HepG2 (cell line): ENCODE results near the gene CAMTA1. TPM values are rescaled to one million over a fixed set of nuclear protein-coding genes. Genes with fewer than 3 reads are reported as not detected.

ENCODE experiments used
- ATAC-seq: fragments of 200-7000 bp; cut with Tn5 transposase; 3 replicates; pipeline ENCODE4 v1.9.1; 2020; ENCODE audit warnings: mild to moderate bottlenecking, moderate library complexity
- BruUV-seq: library from RNA; stranded (reverse); fragments of 400-500 nt; replicated peaks from 2 replicates; lab custom pipeline; 2021; lab: Mats Ljungman, UMichigan
- CTCF ChIA-PET: fragments of 300-600 bp; formaldehyde crosslinking; extraction: SDS; loops from one replicate; lab custom pipeline; 2021; ENCODE audit warnings: low total read pairs, inconsistent platforms, low intra/inter-chr PET ratio; lab: Yijun Ruan, JAX
- POLR2A ChIA-PET: fragments of 350-600 bp; sonication (Branson Sonifier 250); formaldehyde crosslinking; loops from one replicate; lab custom pipeline; 2020; ENCODE audit warnings: antibody characterized with exemption, inconsistent platforms; lab: Yijun Ruan, JAX
- DNase-seq: peaks from one replicate; pipeline ENCODE4 v3.0.0-alpha.2; 2015; ENCODE audit warnings: low spot score
- FAIRE-seq: peaks from 3 replicates; lab custom pipeline; 2011; peaks lifted over from hg19 to GRCh38; lab: Jason Lieb, UNC
- H2AFZ ChIP-seq: one replicate; pipeline ENCODE4 v1.6.1; 2011; ENCODE audit warnings: low read length, inconsistent platforms
- H3K27ac ChIP-seq: fragments of 300-600 bp; 3 replicates; pipeline ENCODE4 v1.8.0; 2011; ENCODE audit warnings: mixed run types, mild to moderate bottlenecking, mixed read lengths, low read length, inconsistent platforms; ENCODE audit not compliant: insufficient read depth; ENCODE audit errors: extremely low read length
- H3K27me3 ChIP-seq, 2 experiments: fragments of 200-600 bp in 1 of 2; 2 replicates in 1 of 2; 3 replicates in 1 of 2; pipeline versions ENCODE4 v1.6.0 to v1.8.0; 2011; ENCODE audit warnings: low read length in 2 of 2, mild to moderate bottlenecking in 2 of 2, moderate library complexity in 2 of 2, inconsistent platforms in 1 of 2; ENCODE audit not compliant: insufficient read depth in 2 of 2, control insufficient read depth in 1 of 2
- H3K36me3 ChIP-seq, 2 experiments: fragments of 200-600 bp in 1 of 2; replicated peaks in 1 of 2; 2 replicates in 1 of 2; 3 replicates in 1 of 2; pipeline versions ENCODE4 v1.5.1 to v1.8.0; 2011; ENCODE audit warnings: low read length in 2 of 2, inconsistent platforms in 1 of 2; ENCODE audit not compliant: insufficient read depth in 2 of 2, control insufficient read depth in 1 of 2
- H3K4me1 ChIP-seq: 2 replicates; pipeline ENCODE4 v1.5.1; 2012; ENCODE audit warnings: low read length, inconsistent platforms; ENCODE audit not compliant: insufficient read depth
- H3K4me2 ChIP-seq: 2 replicates; pipeline ENCODE4 v1.6.0; 2011; ENCODE audit warnings: low read depth, low read length, inconsistent platforms
- H3K4me3 ChIP-seq, 3 experiments: fragments of 200-600 bp in 1 of 3; sonication (generic), shearing (Covaris generic) in 1 of 3; replicated peaks in 1 of 3; 2 replicates each; pipeline ENCODE4 v1.5.1; 2011 to 2016; ENCODE audit warnings: low read length in 3 of 3, inconsistent platforms in 2 of 3, low read depth in 2 of 3, mild to moderate bottlenecking in 2 of 3, control low read depth in 1 of 3, mixed read lengths in 1 of 3; ENCODE audit not compliant: insufficient read depth in 1 of 3
- H3K79me2 ChIP-seq: one replicate; pipeline ENCODE4 v1.6.1; 2011; ENCODE audit warnings: low read length, inconsistent platforms; ENCODE audit not compliant: insufficient read depth
- H3K9ac ChIP-seq: 2 replicates; pipeline ENCODE4 v1.6.0; 2011; ENCODE audit warnings: mild to moderate bottlenecking, low read depth, low read length, inconsistent platforms; ENCODE audit not compliant: insufficient read depth
- H3K9me3 ChIP-seq: 2 replicates; pipeline ENCODE4 v1.5.1; 2012; ENCODE audit warnings: mild to moderate bottlenecking, low read length
- H4K20me1 ChIP-seq: 2 replicates; pipeline ENCODE4 v1.6.0; 2011; ENCODE audit warnings: inconsistent platforms, mild to moderate bottlenecking, low read length, moderate library complexity; ENCODE audit not compliant: insufficient read depth
- FLYWCH1 ChIP-seq: sonication (generic); formaldehyde crosslinking; IDR thresholded peaks from 2 replicates; pipeline ENCODE4 v1.8.1; 2023; ENCODE audit warnings: mild to moderate bottlenecking, missing genetic modification reagents
- GATA4 ChIP-seq: sonication (generic); IDR thresholded peaks from 2 replicates; pipeline ENCODE4 v1.6.1; 2016; ENCODE audit warnings: antibody characterized with exemption, low read depth, borderline replicate concordance
- NONO ChIP-seq, 2 experiments: fragments of 450-650 bp in 1 of 2; sonication (generic) in 1 of 2; formaldehyde crosslinking in 1 of 2; IDR thresholded peaks in 1 of 2; conservative IDR thresholded peaks in 1 of 2; 2 replicates each; pipeline versions ENCODE4 v1.6.1 to v1.8.0; 2017 to 2022; ENCODE audit warnings: mild to moderate bottlenecking in 1 of 2, missing genetic modification reagents in 1 of 2, moderate library complexity in 1 of 2
- PRDM4 ChIP-seq: sonication (generic); formaldehyde crosslinking; IDR thresholded peaks from 2 replicates; pipeline ENCODE4 v1.9.0; 2021; ENCODE audit warnings: missing genetic modification reagents, borderline replicate concordance
- SIX4 ChIP-seq: sonication (generic); formaldehyde crosslinking; IDR thresholded peaks from 2 replicates; pipeline ENCODE4 v1.4.0; 2020; ENCODE audit warnings: missing genetic modification reagents
- SMAD3 ChIP-seq: sonication (generic); formaldehyde crosslinking; IDR thresholded peaks from 2 replicates; pipeline ENCODE4 v1.4.0; 2020; ENCODE audit warnings: missing genetic modification reagents
- THAP8 ChIP-seq: sonication (generic); formaldehyde crosslinking; IDR thresholded peaks from 2 replicates; pipeline ENCODE4 v1.5.1; 2020; ENCODE audit warnings: missing genetic modification reagents, mild to moderate bottlenecking, borderline replicate concordance
- ZSCAN31 ChIP-seq: sonication (generic); formaldehyde crosslinking; IDR thresholded peaks from 2 replicates; pipeline ENCODE4 v1.5.0; 2020; ENCODE audit warnings: low read depth, mild to moderate bottlenecking, missing genetic modification reagents
- WGBS: methylation state at CpG from one replicate; pipeline ENCODE4 v1.1.6; 2017; ENCODE audit warnings: low lambda C conversion rate; 5-methylcytosine and 5-hydroxymethylcytosine counted together
- in situ Hi-C: cut with HindIII; loops from 2 replicates; pipeline ENCODE4 v1.10.0; 2017; ENCODE audit warnings: low pct_unique_long_range_greater_than_20kb; ENCODE audit not compliant: extremely low pct_ligation_motif_present
- intact Hi-C: fragments of 100-400 bp; cut with micrococcal nuclease; formaldehyde crosslinking; loops from one replicate; pipeline ENCODE4 v1.10.0; 2022; ENCODE audit not compliant: unreplicated experiment
- polyA plus RNA-seq, 8 experiments: library from polyadenylated mRNA; depleted of rRNA in 3 of 8; stranded (reverse) in 7 of 8; unstranded in 1 of 8; fragments of >200 nt; fragmentation: Illumina TruSeq in 4 of 8; extraction: Trizol in 4 of 8; gene quantifications; 2 replicates each; pipeline versions ENCODE4 v1.2.1 to v1.2.3, GENCODE V29; 2011 to 2016; ENCODE audit warnings: low read depth in 4 of 8, missing spikeins in 1 of 8, mixed read lengths in 1 of 8; ENCODE audit not compliant: insufficient read depth in 1 of 8
- total RNA-seq, 5 experiments: library from RNA; depleted of rRNA; stranded (reverse); fragments of >200 nt; fragmentation: Illumina TruSeq; extraction: Trizol; gene quantifications; 2 replicates each; pipeline ENCODE4 v1.2.3, GENCODE V29; 2016; ENCODE audit warnings: low read depth in 1 of 5

The CAMTA1 gene
- total and polyA plus RNA-seq, 2 of the 13 experiments (the other 11 are each of a cell fraction or from before 2014, with no cell fraction given), result 25.0 to 36.4 TPM

GRCh38 chr1:7632176-7632575, 846.9 kb downstream of the CAMTA1 start:
- CTCF ChIA-PET, result no interaction called here
- no peak overlapping the region for H3K4me2 ChIP-seq
- FAIRE-seq (no peak), DNase-seq (no peak), ATAC-seq (no peak)
- POLR2A ChIA-PET, result no interaction called here
- H3K79me2 ChIP-seq, result no peaks in the 10 kb centered on the region
- H3K27ac ChIP-seq, result no peak overlapping the region
- WGBS, result 43% methylated on average over 12 of the region's 16 CpGs
- H3K4me3 ChIP-seq, result no peak overlapping the region
- no peaks in the 10 kb centered on the region for H3K36me3 ChIP-seq
- in situ Hi-C loops, result loop anchor here (25.0 kb wide), 1 partner anchor 570 kb away; no protein-coding TSS in a partner anchor
- H3K27me3 ChIP-seq, result peaks cover 26 to 79% of the 10 kb centered on the region in 2 experiments; a peak in 4 of 5 replicates
- no peak overlapping the region for H2AFZ ChIP-seq
- TF ChIP-seq THAP8 (no peak), SIX4 (CRISPR knock-in tag) (no peak), FLYWCH1 (CRISPR knock-in tag) (no peak), ZSCAN31 (no peak), PRDM4 (CRISPR knock-in tag) (no peak), GATA4 (no peak), SMAD3 (CRISPR knock-in tag) (no peak), NONO (IDR thresholded peaks at IDR 0.05) (no peak), NONO (CRISPR knock-in tag; conservative IDR thresholded peaks at IDR 0.05) (no peak)
- no peaks in the 10 kb centered on the region for H3K9me3 ChIP-seq
- no peaks in the 10 kb centered on the region for H4K20me1 ChIP-seq
- H3K9ac ChIP-seq, result no peak overlapping the region
- no TSS peak for BruUV-seq
- intact Hi-C loops, result no loop called here
- no peaks in the 10 kb centered on the region for H3K4me1 ChIP-seq
